BE2C (cell line): ENCODE data around the gene SRSF1.
"Not testable (repeated sequence)": the region's sequence is repeated elsewhere in the genome, so short reads cannot be mapped to it uniquely, and the experiment has no call there.

Experiments used
- DNase-seq: peaks from one replicate; pipeline ENCODE4 v3.0.0-alpha.2; 2020
- H3K27me3 ChIP-seq: fragments of 250-450 bp; sonication (Bioruptor Pico); 2 replicates; pipeline ENCODE4 v1.5.1; 2020; ENCODE audit warnings: mild to moderate bottlenecking
- H3K36me3 ChIP-seq: fragments of 250-450 bp; sonication (Bioruptor Pico); 2 replicates; pipeline ENCODE4 v1.5.1; 2020; ENCODE audit warnings: mild to moderate bottlenecking
- H3K4me1 ChIP-seq: fragments of 250-450 bp; sonication (Bioruptor Pico); 2 replicates; pipeline ENCODE4 v1.5.1; 2020
- H3K4me3 ChIP-seq: 2 replicates; pipeline ENCODE4 v1.5.1; 2011; ENCODE audit warnings: low read depth, low read length
- H3K9me3 ChIP-seq: fragments of 250-450 bp; sonication (Bioruptor Pico); 2 replicates; pipeline ENCODE4 v1.5.1; 2020
- TF ChIP-seq, protein P1 (sequence below): IDR thresholded peaks from 2 replicates; pipeline ENCODE4 v1.5.1; 2012; ENCODE audit warnings: mild to moderate bottlenecking, low read depth, low read length

Gene SRSF1

DNA sequence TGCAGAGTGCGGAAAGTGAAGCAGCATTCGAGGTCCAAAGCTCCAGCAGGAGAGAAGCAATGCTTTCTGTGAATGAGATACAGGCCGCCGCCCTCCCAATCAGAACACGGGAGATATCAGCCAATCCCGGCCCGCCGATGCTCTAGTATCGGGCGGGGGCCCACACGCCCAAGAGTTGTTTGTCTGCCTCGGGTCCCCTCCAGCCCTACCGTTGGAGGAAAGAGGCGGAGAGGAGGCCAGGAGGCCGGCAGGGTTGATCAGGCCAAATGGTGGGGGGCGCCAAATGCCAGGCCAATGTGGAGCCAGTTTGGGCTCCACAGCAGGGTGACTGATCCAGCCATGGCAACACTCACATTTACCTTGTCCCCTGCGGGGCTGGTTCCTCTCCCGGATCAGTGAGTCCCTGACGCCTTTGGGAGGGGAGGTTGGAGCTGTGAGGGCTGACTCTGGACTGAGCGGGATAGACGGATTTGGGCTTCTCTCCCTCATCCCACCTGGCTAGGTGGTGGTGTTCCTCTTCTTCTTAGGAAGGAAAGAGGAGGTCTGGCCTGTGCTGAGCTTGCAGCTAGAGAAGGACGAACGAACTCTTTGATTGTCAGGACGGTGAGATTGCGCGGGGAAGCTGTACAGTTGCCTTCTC is 41.4 kb downstream of the SRSF1 start:
- Histone ChIP-seq H3K4me3 (no peak overlapping the region), H3K4me1 (no peaks in the 10 kb centered on the region), H3K27me3 (no peaks in the 10 kb centered on the region), H3K9me3 (no peaks in the 10 kb centered on the region), H3K36me3 (no peaks in the 10 kb centered on the region)
- TF ChIP-seq, protein P1, sequence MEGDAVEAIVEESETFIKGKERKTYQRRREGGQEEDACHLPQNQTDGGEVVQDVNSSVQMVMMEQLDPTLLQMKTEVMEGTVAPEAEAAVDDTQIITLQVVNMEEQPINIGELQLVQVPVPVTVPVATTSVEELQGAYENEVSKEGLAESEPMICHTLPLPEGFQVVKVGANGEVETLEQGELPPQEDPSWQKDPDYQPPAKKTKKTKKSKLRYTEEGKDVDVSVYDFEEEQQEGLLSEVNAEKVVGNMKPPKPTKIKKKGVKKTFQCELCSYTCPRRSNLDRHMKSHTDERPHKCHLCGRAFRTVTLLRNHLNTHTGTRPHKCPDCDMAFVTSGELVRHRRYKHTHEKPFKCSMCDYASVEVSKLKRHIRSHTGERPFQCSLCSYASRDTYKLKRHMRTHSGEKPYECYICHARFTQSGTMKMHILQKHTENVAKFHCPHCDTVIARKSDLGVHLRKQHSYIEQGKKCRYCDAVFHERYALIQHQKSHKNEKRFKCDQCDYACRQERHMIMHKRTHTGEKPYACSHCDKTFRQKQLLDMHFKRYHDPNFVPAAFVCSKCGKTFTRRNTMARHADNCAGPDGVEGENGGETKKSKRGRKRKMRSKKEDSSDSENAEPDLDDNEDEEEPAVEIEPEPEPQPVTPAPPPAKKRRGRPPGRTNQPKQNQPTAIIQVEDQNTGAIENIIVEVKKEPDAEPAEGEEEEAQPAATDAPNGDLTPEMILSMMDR, result no peak
- no peak for DNase-seq

DNA sequence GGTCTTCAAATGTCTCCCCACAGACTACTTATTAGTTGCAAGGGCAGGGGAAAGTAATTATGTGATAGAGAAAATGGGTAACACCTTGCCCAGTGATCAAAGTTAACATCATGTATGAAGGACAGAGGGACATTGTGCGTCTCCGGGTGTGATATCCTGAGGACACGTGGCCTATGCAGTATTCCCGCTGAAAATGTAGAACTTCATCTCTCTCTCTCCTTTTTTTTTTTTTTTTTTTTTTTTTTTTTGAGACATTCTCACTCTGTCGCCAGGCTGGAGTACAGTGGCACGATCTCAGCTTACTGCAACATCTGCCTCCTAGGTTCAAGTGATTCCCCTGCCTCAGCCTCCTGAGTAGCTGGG is 43.9 kb downstream of the SRSF1 start:
- Histone ChIP-seq H3K4me1 (no peaks in the 10 kb centered on the region), H3K27me3 (no peaks in the 10 kb centered on the region), H3K36me3 (no peaks in the 10 kb centered on the region), H3K9me3 (no peaks in the 10 kb centered on the region), H3K4me3 (no peak overlapping the region)
- DNase-seq, result no peak
- TF ChIP-seq, protein P1, result no peak

DNA sequence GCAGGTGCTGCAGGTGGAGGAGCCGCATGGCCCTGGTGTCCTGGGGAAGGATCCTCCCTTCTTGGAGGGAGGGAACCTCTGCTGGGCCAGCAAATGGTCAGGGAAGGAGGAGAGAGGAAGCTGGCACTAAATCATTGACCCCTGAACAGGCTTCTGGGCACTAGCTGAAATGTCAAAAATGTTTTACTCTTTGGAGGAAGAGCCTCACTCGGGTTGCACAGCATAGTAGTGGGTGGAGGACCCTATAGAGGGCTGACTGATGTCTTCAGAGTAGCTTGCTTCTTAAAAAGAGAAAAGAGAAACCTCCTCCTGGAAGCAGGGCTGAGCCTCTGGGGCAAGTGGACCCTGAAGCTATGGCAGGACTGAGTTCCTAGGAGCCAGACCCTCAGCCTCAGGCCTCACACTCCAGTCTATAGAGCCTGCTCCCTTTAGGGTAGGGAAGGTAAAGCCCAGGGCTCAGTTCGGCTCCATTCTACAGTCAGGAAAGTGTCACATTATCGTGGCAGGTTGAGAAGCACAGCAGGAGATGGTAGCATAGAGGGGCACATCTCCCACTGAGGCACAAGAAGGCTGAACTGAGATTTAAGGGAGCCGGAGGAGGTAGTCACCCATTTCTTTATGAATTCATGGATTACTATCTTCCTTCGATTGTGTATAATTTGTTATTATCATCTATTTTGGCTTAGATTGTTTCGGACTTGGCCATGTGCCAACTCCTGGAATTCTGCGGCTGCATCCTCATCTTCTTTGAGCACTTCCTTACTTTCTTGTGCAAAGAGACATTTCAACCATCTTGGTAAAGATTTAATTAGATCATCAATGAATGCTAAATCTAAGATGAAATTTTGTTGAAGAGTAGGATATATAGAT is 44.5 kb downstream of the SRSF1 start:
- Histone ChIP-seq H3K9me3 (no peaks in the 10 kb centered on the region), H3K36me3 (no peaks in the 10 kb centered on the region), H3K4me1 (no peaks in the 10 kb centered on the region), H3K4me3 (no peak overlapping the region), H3K27me3 (no peaks in the 10 kb centered on the region)
- TF ChIP-seq, protein P1, result no peak
- no peak for DNase-seq

DNA sequence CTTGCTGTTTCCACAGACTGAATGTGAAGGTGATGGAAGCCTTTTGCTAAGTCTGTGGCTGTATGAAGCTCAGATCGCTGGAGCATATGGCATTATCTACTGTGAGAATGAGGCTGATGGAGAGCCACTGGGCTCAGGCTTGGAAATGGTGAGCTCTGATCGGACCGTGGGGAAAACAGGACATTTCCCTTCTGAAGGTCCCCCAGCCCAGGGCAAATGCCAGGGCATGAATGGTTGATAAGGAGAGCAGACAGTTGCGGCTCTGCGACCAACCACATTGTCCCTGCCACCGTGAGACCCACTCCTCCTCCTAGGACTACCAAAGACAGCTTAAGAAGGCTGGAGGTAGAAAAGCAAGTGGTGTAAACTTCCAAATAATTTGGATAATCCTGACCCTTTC is 47.1 kb downstream of the SRSF1 start:
- DNase-seq, result no peak
- H3K27me3 ChIP-seq, result peaks cover 4% of the 10 kb centered on the region
- TF ChIP-seq, protein P1, result no peak
- H3K36me3 ChIP-seq, result no peaks in the 10 kb centered on the region
- H3K9me3 ChIP-seq, result no peaks in the 10 kb centered on the region
- peaks cover 2% of the 10 kb centered on the region; the same call in 1 of the 2 replicates for H3K4me1 ChIP-seq
- H3K4me3 ChIP-seq, result no peak overlapping the region

DNA sequence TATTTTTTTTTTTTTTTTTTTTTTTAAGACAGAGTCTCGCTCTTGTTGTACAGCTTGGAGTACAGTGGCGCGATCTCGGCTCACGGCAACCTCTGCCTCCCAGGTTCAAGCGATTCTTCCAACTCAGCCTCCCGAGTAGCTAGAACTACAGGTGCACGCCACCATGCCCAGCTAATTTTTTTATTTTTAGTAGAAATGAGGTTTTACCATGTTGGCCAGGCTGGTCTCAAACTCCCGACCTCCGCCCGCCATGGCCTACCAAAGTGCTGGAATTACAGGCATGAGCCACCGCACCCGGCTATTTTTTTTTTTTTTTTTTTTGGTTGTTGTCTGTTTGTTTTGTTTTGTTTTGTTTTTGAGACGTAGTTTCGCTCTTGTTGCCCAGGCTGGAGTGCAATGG is 48.7 kb downstream of the SRSF1 start:
- not testable (repeated sequence) for H3K4me1 ChIP-seq, H3K27me3 ChIP-seq, H3K36me3 ChIP-seq, H3K4me3 ChIP-seq, H3K9me3 ChIP-seq, DNase-seq

DNA sequence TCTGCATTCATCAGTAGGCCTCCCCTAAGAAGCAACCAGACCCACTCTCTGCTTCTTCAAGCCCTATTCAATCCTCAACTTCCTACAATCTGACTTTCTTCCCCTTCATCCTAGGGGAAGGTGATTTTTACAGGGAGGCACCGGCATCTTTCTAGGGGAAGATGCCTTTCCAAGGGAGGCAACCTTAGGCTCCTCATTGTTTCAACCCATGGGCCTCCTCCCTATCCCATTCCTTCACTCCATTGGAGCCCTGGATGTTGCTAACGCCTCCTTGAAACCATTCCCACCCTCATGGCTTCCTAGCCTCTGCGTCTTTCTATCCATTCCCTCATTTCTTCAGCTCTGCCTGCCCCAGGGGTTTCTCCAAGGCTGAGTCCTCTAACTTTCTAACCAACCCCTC is 49.2 kb downstream of the SRSF1 start:
- TF ChIP-seq, protein P1, result no peak
- H3K4me3 ChIP-seq, result no peak overlapping the region
- H3K27me3 ChIP-seq, result peaks cover 4% of the 10 kb centered on the region
- no peak for DNase-seq
- no peaks in the 10 kb centered on the region for H3K9me3 ChIP-seq
- no peaks in the 10 kb centered on the region for H3K36me3 ChIP-seq
- peaks cover 2% of the 10 kb centered on the region; the same call in 1 of the 2 replicates for H3K4me1 ChIP-seq
